Activated naive CD4-positive, alpha-beta T cell treated with anti-CD3 and anti-CD28 coated beads, Interleukin-2, amount 50 U/mL, for 24 hours (primary cell): ENCODE data around the gene WDR27.

Experiments used
- H3K27ac Mint-ChIP-seq: one replicate; pipeline ENCODE4 v1.8.0; 2021; ENCODE audit warnings: mild to moderate bottlenecking, mixed read lengths
- H3K27me3 Mint-ChIP-seq: one replicate; pipeline ENCODE4 v1.8.0; 2021; ENCODE audit warnings: mixed read lengths
- H3K36me3 Mint-ChIP-seq: one replicate; pipeline ENCODE4 v1.8.0; 2021; ENCODE audit warnings: mixed read lengths
- H3K4me1 Mint-ChIP-seq: one replicate; pipeline ENCODE4 v1.8.0; 2021; ENCODE audit warnings: mixed read lengths
- H3K4me3 Mint-ChIP-seq: one replicate; pipeline ENCODE4 v1.8.0; 2021; ENCODE audit warnings: mild to moderate bottlenecking, mixed read lengths
- H3K9me3 Mint-ChIP-seq: one replicate; pipeline ENCODE4 v1.8.0; 2021; ENCODE audit warnings: mixed read lengths

Gene WDR27

DNA sequence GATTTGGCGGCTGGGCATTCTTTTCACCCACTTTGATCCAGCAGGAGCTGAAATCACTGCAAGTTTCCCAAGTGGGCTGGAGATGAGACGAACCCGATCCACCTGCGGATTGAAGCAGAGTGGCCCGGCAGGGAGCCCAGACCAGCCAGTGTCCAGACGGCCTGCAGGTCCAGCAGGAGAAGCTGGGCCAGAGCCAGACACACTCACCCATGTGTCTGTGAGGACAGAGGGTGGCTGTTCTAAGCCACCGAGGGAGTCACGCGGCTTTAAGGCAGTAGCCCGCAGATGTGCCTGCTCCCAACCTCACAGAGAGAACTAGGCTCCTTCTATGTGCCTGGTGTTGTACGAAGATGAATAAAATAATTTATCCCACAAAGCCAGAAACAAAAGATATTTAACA is 200.7 kb downstream of the WDR27 start:
- Mint-ChIP-seq H3K4me3 (no peak overlapping the region), H3K9me3 (no peaks in the 10 kb centered on the region), H3K36me3 (peaks cover 2% of the 10 kb centered on the region), H3K27me3 (no peaks in the 10 kb centered on the region), H3K27ac (no peak overlapping the region), H3K4me1 (no peaks in the 10 kb centered on the region)

DNA sequence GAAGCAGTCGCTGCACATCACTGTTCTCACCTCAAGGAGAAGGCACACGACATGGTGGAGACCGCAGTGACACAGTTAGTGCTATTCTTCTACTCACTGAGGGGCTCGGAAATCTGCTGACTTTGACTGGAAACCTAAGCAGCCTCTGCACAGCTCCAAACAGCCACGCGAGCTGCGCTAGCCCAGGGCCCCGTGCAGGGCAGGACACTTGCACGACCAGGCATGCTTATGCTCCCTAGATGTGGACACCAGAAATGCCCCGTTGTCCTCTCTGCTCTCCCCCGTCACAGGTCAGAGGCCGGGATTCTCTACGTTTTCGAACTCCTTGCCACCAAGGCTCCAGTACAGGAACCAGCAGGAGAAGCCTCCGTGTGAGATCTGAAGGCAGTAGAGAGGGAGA is 201.1 kb downstream of the WDR27 start:
- Mint-ChIP-seq H3K27me3 (no peaks in the 10 kb centered on the region), H3K27ac (no peak overlapping the region), H3K4me1 (no peaks in the 10 kb centered on the region), H3K36me3 (peaks cover 2% of the 10 kb centered on the region), H3K4me3 (no peak overlapping the region), H3K9me3 (no peaks in the 10 kb centered on the region)

DNA sequence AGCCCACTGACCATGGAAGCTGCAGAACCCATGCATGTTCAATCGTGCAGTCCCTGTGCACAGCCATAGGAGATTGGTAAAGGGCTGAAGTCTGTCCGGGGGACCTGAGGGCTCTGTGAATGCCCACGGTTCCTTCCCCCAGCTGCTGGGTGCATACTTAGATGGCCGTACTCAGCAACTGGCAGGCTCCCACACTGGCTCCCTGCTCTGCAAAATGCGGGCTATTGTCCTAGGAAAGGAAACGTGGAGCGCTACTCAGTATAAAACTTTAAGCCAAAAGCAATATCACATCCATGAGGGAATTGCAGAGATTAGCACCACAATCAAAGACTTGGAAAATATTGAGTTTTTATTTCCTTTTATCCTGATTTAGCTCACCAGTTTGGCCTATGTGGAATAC is 202.0 kb downstream of the WDR27 start:
- no peak overlapping the region for H3K4me3 Mint-ChIP-seq
- no peaks in the 10 kb centered on the region for H3K4me1 Mint-ChIP-seq
- H3K27ac Mint-ChIP-seq, result no peak overlapping the region
- peaks cover 2% of the 10 kb centered on the region for H3K36me3 Mint-ChIP-seq
- no peaks in the 10 kb centered on the region for H3K27me3 Mint-ChIP-seq
- H3K9me3 Mint-ChIP-seq, result no peaks in the 10 kb centered on the region

DNA sequence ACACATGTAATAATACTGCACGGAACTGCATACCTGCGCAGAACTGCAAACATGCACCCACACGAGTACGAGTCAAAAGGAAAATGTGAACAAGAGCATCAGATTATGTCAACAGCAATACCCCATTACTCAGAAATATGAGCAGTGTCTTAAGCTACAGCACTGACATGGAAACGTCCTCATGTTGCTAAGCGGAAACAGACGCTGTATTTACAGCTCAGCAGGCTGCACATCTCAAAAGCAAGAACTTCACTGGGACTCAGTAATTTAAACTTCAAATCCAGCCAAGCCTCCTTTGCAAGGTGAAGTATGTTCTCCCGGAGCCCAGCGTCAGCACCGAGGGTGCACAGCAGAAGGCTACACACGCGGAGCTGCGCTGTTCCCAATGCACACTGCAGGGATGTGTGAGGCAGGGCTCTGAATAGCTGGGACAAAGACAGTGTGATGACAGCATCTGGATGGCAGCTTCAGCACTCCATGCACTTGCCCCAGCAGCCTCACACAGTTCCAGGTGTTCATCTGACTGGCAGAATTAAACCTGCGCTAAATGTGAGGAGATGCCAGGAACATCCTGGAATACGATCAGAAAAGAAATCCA is 202.8 kb downstream of the WDR27 start:
- Mint-ChIP-seq H3K9me3 (no peaks in the 10 kb centered on the region), H3K27ac (no peak overlapping the region), H3K36me3 (peaks cover 2% of the 10 kb centered on the region), H3K27me3 (no peaks in the 10 kb centered on the region), H3K4me3 (no peak overlapping the region), H3K4me1 (no peaks in the 10 kb centered on the region)

DNA sequence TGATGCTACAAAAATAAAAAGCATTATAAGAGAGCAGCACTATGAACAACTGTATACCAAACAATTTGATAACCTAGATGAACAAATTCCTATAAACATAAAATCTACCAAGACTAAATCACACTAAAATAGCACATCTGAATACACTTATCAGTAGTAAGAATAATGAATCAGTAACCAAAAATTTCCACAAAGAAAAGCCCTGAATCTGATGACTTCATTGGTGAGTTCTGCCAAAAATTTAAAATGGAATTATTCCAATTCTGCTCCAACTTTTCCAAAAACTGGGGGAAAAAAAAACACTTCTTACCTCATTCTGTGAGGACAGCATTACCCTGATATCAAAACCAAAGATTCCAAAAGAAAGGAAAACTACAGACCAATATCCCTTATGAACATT is 206.2 kb downstream of the WDR27 start:
- H3K9me3 Mint-ChIP-seq, result no peaks in the 10 kb centered on the region

DNA sequence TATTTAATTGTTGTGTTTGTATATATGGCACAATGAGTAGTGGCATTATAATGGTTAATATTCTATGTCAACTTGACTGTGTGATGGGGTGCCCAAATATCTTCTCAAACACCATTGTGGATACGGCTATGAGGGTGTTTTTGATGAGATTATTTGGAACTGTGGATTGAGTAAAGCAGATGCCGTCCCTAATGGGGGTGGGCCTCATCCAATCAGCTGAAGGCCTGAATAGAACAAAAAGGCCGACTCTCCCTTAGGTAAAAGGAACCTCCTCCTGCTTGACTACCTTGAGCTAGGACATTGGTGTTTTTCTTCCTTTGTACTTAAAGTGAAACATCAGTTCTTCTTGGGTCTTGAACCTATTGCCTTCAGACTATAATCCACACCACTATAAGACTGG is 207.8 kb downstream of the WDR27 start:
- H3K27ac Mint-ChIP-seq, result no peak overlapping the region
- no peaks in the 10 kb centered on the region for H3K27me3 Mint-ChIP-seq
- H3K9me3 Mint-ChIP-seq, result no peaks in the 10 kb centered on the region
- H3K4me1 Mint-ChIP-seq, result no peaks in the 10 kb centered on the region
- H3K4me3 Mint-ChIP-seq, result no peak overlapping the region
- H3K36me3 Mint-ChIP-seq, result peaks cover 4% of the 10 kb centered on the region

More for the DNA sequence above, 206.2 kb downstream of the WDR27 start:
- Mint-ChIP-seq H3K27ac (no peak overlapping the region), H3K4me3 (no peak overlapping the region), H3K27me3 (no peaks in the 10 kb centered on the region), H3K36me3 (peaks cover 3% of the 10 kb centered on the region), H3K4me1 (no peaks in the 10 kb centered on the region)

DNA sequence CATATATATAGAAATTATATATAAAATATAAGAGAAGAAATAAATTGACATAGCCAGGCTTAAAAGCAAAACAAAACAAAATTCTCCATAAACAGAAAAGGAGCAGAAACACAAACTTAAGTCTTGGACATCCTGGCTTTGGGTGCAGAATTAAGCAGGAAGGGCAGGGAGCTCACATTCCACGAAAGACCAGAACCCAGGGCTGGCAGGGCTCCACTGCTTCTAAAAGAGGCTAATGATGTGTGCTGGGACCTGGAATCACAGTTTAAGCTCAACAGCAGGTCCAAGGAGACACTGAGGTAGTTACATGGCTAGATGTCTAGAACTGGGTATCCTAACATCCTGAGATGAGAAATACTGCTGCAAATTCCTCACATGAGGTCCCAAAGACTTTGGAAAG is 210.3 kb downstream of the WDR27 start:
- H3K9me3 Mint-ChIP-seq, result no peaks in the 10 kb centered on the region
- no peaks in the 10 kb centered on the region for H3K4me1 Mint-ChIP-seq
- peaks cover 7% of the 10 kb centered on the region for H3K36me3 Mint-ChIP-seq
- H3K4me3 Mint-ChIP-seq, result no peak overlapping the region
- H3K27me3 Mint-ChIP-seq, result no peaks in the 10 kb centered on the region
- H3K27ac Mint-ChIP-seq, result no peak overlapping the region

DNA sequence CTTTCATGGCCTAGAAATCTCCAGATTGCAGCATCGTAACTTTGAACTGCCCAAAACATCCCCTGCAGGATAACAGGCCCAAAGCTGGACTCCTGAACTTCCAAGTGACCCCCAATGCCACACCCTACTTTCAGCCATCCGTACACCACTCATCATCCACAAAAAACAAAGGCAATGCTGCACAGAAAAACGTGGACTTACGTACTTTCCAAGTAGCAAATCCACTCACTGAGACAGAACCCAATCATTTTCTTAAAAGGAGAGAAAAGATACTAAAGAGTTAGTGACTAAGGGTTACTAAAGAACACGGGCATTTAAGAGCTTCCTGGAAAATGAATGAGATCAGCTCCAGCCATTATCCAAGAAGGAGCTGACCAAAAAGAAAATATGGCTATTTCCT is 211.0 kb downstream of the WDR27 start:
- no peaks in the 10 kb centered on the region for H3K27me3 Mint-ChIP-seq
- no peak overlapping the region for H3K4me3 Mint-ChIP-seq
- H3K9me3 Mint-ChIP-seq, result no peaks in the 10 kb centered on the region
- no peaks in the 10 kb centered on the region for H3K4me1 Mint-ChIP-seq
- no peak overlapping the region for H3K27ac Mint-ChIP-seq
- H3K36me3 Mint-ChIP-seq, result peaks cover 6% of the 10 kb centered on the region

DNA sequence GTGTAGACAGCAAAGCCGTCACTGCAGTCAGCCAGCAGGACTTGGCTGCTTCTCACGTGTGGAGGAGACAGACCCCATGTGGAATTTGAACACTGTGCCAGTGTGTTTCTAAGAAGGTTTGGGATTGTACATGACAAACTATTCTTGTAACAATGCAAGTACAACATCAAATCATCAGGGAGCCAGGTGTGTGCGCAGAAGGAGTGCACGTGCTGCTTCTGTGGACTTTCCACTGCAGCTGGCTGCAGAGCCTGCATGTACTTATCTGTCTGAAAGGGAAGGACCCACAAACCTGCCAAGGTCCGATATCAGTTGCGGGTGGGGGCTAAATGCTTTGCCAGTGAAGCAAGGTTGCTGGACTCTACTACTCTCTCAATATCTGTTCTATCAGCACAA is 211.6 kb downstream of the WDR27 start:
- Mint-ChIP-seq H3K4me3 (no peak overlapping the region), H3K9me3 (no peaks in the 10 kb centered on the region), H3K27me3 (no peaks in the 10 kb centered on the region), H3K27ac (no peak overlapping the region), H3K36me3 (peaks cover 6% of the 10 kb centered on the region), H3K4me1 (no peaks in the 10 kb centered on the region)

DNA sequence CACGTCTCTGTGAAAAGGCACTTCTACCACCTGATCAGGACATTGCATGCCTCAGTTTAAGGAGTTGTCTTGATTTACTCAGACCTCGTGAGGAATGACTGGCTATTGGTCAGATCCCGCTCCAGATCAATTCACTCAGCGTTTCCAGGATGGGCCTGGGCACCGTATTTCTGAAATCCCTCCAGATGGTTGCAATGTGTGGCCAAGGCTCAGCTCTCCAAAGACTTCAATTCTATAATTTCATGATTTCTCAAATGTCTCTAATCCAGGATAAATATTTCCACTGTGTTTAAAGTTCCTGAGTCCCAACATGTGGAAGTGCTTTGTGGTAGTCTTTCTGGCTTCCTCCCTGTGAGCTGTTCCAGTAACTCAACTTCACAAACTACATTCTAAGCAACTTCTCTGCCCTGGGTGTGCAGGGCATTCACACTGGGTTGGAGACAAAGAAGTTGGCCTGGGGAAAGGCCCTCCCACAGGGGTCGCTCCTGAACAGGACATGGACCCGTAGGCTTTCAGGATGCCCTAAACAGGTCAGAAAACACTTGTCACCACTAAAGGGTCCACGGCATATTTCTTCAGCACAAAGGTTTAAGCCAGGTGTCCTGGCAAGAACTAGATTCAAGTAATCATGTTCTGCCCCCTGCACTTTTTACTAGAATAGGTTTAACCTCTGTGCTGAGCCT is 212.1 kb downstream of the WDR27 start:
- Mint-ChIP-seq H3K27ac (no peak overlapping the region), H3K27me3 (no peaks in the 10 kb centered on the region), H3K4me3 (no peak overlapping the region), H3K36me3 (peaks cover 6% of the 10 kb centered on the region), H3K9me3 (no peaks in the 10 kb centered on the region), H3K4me1 (no peaks in the 10 kb centered on the region)

DNA sequence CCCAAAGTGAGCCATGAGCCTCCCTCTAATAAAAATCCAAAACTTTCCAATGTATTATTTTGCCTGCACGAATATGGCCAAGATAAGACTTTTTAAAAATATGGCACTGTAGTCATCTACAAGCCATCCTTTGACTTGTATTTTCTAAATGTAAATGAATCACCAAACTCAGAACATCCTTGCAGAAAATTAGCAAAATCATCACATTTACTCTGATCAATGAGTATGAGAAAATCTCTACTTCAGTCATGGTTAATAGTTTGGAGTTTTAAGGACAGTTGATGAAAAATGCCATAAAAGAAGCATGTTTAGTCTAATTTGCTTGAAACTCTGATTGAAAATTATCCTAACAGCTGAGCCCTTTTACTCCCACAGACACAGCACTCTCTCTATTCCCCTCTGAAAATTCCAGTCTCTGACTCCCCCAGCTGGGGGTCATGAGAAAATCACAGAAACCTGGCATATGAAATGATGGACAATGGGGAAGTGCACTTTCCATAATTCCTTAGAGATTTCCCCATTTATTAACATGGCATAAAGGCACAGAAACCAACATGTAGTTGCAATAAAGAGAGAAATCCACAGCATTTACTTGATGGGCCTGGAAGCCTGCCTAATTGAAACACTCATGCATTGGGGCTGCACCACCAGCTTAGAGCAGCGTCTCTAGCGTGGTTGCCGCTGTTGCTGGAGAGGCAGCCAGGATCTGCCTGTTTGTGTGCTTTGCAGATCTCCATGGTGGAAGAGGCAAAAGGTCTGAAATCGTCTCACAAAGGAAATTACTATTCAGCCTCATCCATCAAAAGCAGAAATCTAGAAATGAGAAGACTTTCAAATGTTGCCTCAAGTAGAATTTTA is 214.0 kb downstream of the WDR27 start:
- H3K4me1 Mint-ChIP-seq, result no peaks in the 10 kb centered on the region

DNA sequence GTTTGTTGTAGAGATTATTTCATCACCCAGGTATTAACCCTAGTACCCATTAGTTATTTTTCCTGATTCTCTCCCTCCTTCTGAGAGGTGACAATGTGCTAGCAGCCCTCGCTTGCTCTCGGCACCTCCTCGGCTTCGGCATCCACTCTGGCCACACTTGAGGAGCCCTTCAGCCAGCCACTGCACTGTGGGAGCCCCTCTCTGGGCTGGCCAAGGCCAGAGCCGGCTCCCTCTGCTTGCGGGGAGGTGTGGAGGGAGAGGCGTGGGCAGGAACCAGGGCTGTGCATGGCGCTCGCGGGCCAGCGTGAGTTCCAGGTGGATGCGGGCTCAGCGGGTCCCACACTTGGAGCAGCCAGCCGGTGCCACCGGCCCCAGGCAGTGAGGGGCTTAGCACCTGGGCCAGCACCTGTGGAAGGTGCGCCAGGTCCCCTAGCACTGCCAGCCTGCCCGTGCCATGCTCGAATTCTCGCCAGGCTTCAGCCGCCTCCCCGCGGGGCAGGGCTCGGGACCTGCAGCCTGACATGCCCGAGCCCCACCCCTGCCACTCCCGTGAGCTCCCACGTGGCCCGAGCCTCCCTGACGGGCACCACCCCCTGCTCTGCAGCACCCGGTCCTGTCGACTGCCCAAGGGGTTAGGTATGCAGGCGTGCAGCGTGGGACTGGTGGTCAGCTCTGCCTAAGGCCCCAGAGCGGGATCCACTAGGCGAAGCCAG is 221.9 kb downstream of the WDR27 start:
- H3K9me3 Mint-ChIP-seq, result peaks cover 22% of the 10 kb centered on the region
- no peaks in the 10 kb centered on the region for H3K4me1 Mint-ChIP-seq
- H3K27me3 Mint-ChIP-seq, result no peaks in the 10 kb centered on the region
- H3K4me3 Mint-ChIP-seq, result no peak overlapping the region
- no peak overlapping the region for H3K27ac Mint-ChIP-seq
- peaks cover 21% of the 10 kb centered on the region for H3K36me3 Mint-ChIP-seq

More for the DNA sequence above, 214.0 kb downstream of the WDR27 start:
- Mint-ChIP-seq H3K4me3 (no peak overlapping the region), H3K36me3 (peaks cover 14% of the 10 kb centered on the region), H3K9me3 (peaks cover 10% of the 10 kb centered on the region), H3K27ac (no peak overlapping the region), H3K27me3 (no peaks in the 10 kb centered on the region)

DNA sequence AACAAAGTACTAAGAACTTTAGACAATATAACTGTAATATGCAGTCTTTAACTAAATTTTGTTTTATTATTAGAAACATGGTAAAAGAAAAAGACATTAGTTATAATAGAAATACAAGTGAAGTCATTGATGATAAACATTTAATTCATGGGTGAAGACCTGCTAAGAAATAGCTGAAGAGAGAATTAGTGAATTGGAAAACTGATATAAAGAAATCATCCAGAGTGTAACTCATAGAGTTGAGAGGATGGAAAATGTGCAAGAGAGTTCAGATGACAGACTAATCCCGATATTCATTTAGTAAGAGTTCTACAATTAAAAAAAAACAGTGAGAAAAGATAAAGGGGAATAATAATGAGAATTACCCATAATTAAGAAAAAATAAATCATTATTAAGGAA is 227.5 kb downstream of the WDR27 start:
- peaks cover 11% of the 10 kb centered on the region for H3K36me3 Mint-ChIP-seq
- no peaks in the 10 kb centered on the region for H3K27me3 Mint-ChIP-seq
- no peak overlapping the region for H3K27ac Mint-ChIP-seq
- no peak overlapping the region for H3K4me3 Mint-ChIP-seq
- no peaks in the 10 kb centered on the region for H3K4me1 Mint-ChIP-seq
- H3K9me3 Mint-ChIP-seq, result peaks cover 21% of the 10 kb centered on the region

DNA sequence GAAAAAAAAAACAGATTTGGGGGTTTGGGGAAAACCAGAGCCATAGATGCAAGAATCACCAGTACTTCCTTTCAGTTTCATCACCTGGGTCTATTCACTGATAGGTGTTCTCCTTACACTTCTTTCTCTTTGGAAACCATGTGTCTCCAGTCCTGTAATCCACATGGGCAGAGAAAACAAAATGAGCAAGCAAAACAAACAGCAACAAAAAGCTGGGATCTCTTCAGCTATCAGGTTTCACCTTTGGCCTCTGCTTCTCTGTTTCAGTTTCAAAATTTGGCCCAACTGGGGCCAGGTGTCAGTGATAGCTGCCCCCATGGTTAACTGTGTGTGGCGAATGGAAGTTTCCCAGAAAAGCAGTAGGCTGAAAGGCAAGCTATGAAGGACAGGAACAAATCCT is 228.2 kb downstream of the WDR27 start:
- Mint-ChIP-seq H3K9me3 (peaks cover 21% of the 10 kb centered on the region), H3K27me3 (no peaks in the 10 kb centered on the region), H3K4me1 (no peaks in the 10 kb centered on the region), H3K27ac (no peak overlapping the region), H3K4me3 (no peak overlapping the region), H3K36me3 (peaks cover 11% of the 10 kb centered on the region)

DNA sequence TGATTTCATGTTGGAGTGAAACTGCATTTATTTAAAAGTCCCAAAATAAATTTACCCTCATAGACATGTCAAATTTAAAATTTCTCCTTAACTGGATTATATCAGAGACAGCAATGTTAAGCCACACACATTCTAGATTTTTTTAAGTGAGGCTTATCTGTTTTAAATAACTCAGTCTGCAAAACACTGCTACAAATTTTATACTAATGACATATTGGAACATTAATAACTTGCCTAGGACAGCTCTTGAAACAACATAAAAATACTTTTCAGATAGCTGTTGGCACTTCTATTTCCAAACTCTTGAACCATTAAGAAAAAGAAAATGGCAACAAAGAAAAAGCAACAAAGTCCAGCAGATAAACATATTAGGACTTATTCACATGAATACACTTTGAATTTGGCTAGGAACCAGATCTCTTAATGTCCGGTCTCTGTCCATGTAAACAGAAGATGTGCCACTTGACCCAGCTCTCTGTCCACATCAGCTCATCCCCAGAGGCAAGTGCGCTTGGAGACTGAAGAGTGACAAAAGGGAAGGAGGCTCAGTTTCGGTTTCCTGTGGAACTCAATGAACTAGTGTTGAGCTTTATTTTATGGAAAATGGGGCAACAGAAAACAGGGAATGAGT is 228.9 kb downstream of the WDR27 start:
- Mint-ChIP-seq H3K9me3 (peaks cover 24% of the 10 kb centered on the region), H3K36me3 (peaks cover 14% of the 10 kb centered on the region), H3K4me1 (no peaks in the 10 kb centered on the region), H3K27ac (no peak overlapping the region), H3K4me3 (no peak overlapping the region), H3K27me3 (no peaks in the 10 kb centered on the region)
